HCT116 (cell line): ENCODE measurements around the gene ARAP1. TPM values are rescaled to one million over a fixed set of nuclear protein-coding genes. Genes with fewer than 3 reads are reported as not detected.

ENCODE experiments used
- ATAC-seq: fragments of 200-7000 bp; cut with Tn5 transposase; 2 replicates; pipeline ENCODE4 v1.9.1; 2020; ENCODE audit warnings: mild to moderate bottlenecking, moderate library complexity
- BruUV-seq: library from RNA; stranded (reverse); fragments of 400-500 nt; replicated peaks from 2 replicates; lab custom pipeline; 2021; lab: Mats Ljungman, UMichigan
- CTCF ChIA-PET: fragments of 300-600 bp; sonication (Branson Sonifier 250); formaldehyde crosslinking; loops from one replicate; lab custom pipeline; 2021; ENCODE audit warnings: antibody characterized with exemption; lab: Charles Lee
- POLR2A ChIA-PET: fragments of 300-600, 350-600 bp; sonication (Branson Sonifier 250); formaldehyde crosslinking; loops from one replicate; lab custom pipeline; 2021; ENCODE audit warnings: antibody characterized with exemption; lab: Charles Lee
- RAD21 ChIA-PET, 2 experiments: fragments of 300-600 bp; sonication (Branson Sonifier 250); formaldehyde crosslinking; loops; one replicate each; lab custom pipeline; 2023; ENCODE audit warnings: low total read pairs in 2 of 2; ENCODE audit not compliant: uncharacterized antibody in 2 of 2, unreplicated experiment in 2 of 2, low non-redundant PET in 1 of 2; lab: Charles Lee
- DNase-seq: peaks from one replicate; pipeline ENCODE4 v3.0.0-alpha.2; 2010; ENCODE audit warnings: low read depth, low spot score
- H2AFZ ChIP-seq: fragments of 200-600 bp; shearing (Covaris generic), sonication (generic); 2 replicates; pipeline ENCODE4 v1.6.1; 2017; ENCODE audit warnings: low read depth, mixed run types, mixed read lengths, antibody characterized with exemption, low read length; ENCODE audit not compliant: poor library complexity, severe bottlenecking
- H3K27ac ChIP-seq: 2 replicates; pipeline ENCODE4 v1.5.1; 2012; ENCODE audit warnings: low read depth, low read length
- H3K27me3 ChIP-seq: fragments of 200-600 bp; sonication (generic); 2 replicates; pipeline ENCODE4 v1.6.1; 2016; ENCODE audit warnings: mixed run types, low read length, mixed read lengths; ENCODE audit not compliant: insufficient read depth
- H3K36me3 ChIP-seq, 2 experiments: fragments of 200-500 bp in 1 of 2; fragments of 200-600 bp in 1 of 2; sonication (Bioruptor generic) in 1 of 2; sonication (generic) in 1 of 2; 2 replicates each; pipeline versions ENCODE4 v1.5.1 to v1.6.1; 2014 to 2016; ENCODE audit warnings: low read length in 2 of 2, inconsistent platforms in 1 of 2, mixed read lengths in 1 of 2, mixed run types in 1 of 2; ENCODE audit not compliant: insufficient read depth in 2 of 2, control insufficient read depth in 1 of 2
- H3K4me1 ChIP-seq, 2 experiments: fragments of 200-600 bp in 1 of 2; sonication (generic) in 1 of 2; 2 replicates each; pipeline versions ENCODE4 v1.5.1 to v1.6.1; 2012 to 2017; ENCODE audit warnings: low read length in 2 of 2, inconsistent platforms in 1 of 2, mild to moderate bottlenecking in 1 of 2, mixed read lengths in 1 of 2, mixed run types in 1 of 2, moderate library complexity in 1 of 2; ENCODE audit not compliant: insufficient read depth in 2 of 2, control insufficient read depth in 1 of 2
- H3K4me2 ChIP-seq: fragments of 200-600 bp; sonication (generic); 2 replicates; pipeline ENCODE4 v1.6.1; 2017; ENCODE audit warnings: mixed run types, low read length, mixed read lengths
- H3K4me3 ChIP-seq, 2 experiments: fragments of 200-600 bp in 1 of 2; sonication (generic) in 1 of 2; replicated peaks in 1 of 2; 2 replicates each; pipeline ENCODE4 v1.5.1; 2011 to 2016; ENCODE audit warnings: low read length in 2 of 2, control low read depth in 1 of 2, low read depth in 1 of 2, mild to moderate bottlenecking in 1 of 2, mixed read lengths in 1 of 2, mixed run types in 1 of 2
- H3K79me2 ChIP-seq: fragments of 200-600 bp; sonication (generic); 2 replicates; pipeline ENCODE4 v1.6.1; 2017; ENCODE audit warnings: mild to moderate bottlenecking, mixed run types, low read length, moderate library complexity, mixed read lengths; ENCODE audit not compliant: insufficient read depth
- H3K9ac ChIP-seq: fragments of 200-600 bp; sonication (generic); 2 replicates; pipeline ENCODE4 v1.6.1; 2016; ENCODE audit warnings: low read length, mixed read lengths
- H3K9me2 ChIP-seq: fragments of 200-600 bp; sonication (generic), shearing (Covaris generic); 2 replicates; pipeline ENCODE4 v1.6.1; 2017; ENCODE audit warnings: mixed run types, mild to moderate bottlenecking, moderate library complexity; ENCODE audit not compliant: insufficient read depth
- H3K9me3 ChIP-seq, 2 experiments: fragments of 200-500 bp in 1 of 2; fragments of 200-600 bp in 1 of 2; sonication (Bioruptor generic) in 1 of 2; sonication (generic) in 1 of 2; 2 replicates each; pipeline ENCODE4 v1.6.1; 2014 to 2017; ENCODE audit warnings: low read length in 2 of 2, mixed read lengths in 2 of 2, inconsistent platforms in 1 of 2, low read depth in 1 of 2, mild to moderate bottlenecking in 1 of 2, mixed run types in 1 of 2, moderate library complexity in 1 of 2; ENCODE audit not compliant: control insufficient read depth in 1 of 2, insufficient read depth in 1 of 2
- H4K20me1 ChIP-seq: fragments of 200-600 bp; sonication (generic), shearing (Covaris generic); 2 replicates; pipeline ENCODE4 v1.6.1; 2017; ENCODE audit warnings: mixed run types, mild to moderate bottlenecking, moderate library complexity; ENCODE audit not compliant: insufficient read depth
- CBX3 ChIP-seq: IDR thresholded peaks from 2 replicates; pipeline ENCODE4 v1.6.1; 2012; ENCODE audit warnings: low read depth
- CTCF ChIP-seq, 3 experiments: fragments of 200-600 bp in 1 of 3; sonication (generic) in 1 of 3; IDR thresholded peaks in 2 of 3; conservative IDR thresholded peaks in 1 of 3; 2 replicates each; pipeline ENCODE4 v1.5.1; 2012 to 2017; ENCODE audit warnings: low read depth in 2 of 3, low read length in 2 of 3, antibody characterized with exemption in 1 of 3, borderline replicate concordance in 1 of 3, control low read depth in 1 of 3, mild to moderate bottlenecking in 1 of 3, mixed read lengths in 1 of 3, mixed run types in 1 of 3, moderate library complexity in 1 of 3; ENCODE audit not compliant: insufficient read depth in 1 of 3
- EGR1 ChIP-seq: IDR thresholded peaks from 2 replicates; pipeline ENCODE4 v1.6.1; 2012; ENCODE audit warnings: low read depth
- ELF1 ChIP-seq: IDR thresholded peaks from 2 replicates; pipeline ENCODE4 v1.6.1; 2012; ENCODE audit warnings: low read depth, borderline replicate concordance
- EZH2phosphoT487 ChIP-seq: fragments of 200-600 bp; IDR thresholded peaks from 2 replicates; pipeline ENCODE4 v1.6.1; 2018; ENCODE audit warnings: antibody characterized with exemption, borderline replicate concordance
- JUND ChIP-seq: IDR thresholded peaks from 2 replicates; pipeline ENCODE4 v1.6.1; 2012
- MAX ChIP-seq: IDR thresholded peaks from 2 replicates; pipeline ENCODE4 v1.6.1; 2012
- POLR2A ChIP-seq: IDR thresholded peaks from 2 replicates; pipeline ENCODE4 v1.7.0; 2011; ENCODE audit warnings: borderline replicate concordance; ENCODE audit not compliant: insufficient read depth, insufficient read length; ENCODE audit errors: extremely low read depth
- POLR2AphosphoS5 ChIP-seq: IDR thresholded peaks from 2 replicates; pipeline ENCODE4 v1.6.1; 2011; ENCODE audit warnings: mild to moderate bottlenecking, low read depth, low read length, moderate library complexity
- RAD21 ChIP-seq: IDR thresholded peaks from 2 replicates; pipeline ENCODE4 v1.6.1; 2012; ENCODE audit warnings: low read depth, mild to moderate bottlenecking
- REST ChIP-seq: IDR thresholded peaks from 2 replicates; pipeline ENCODE4 v1.6.1; 2012; ENCODE audit warnings: low read depth
- SIN3A ChIP-seq: IDR thresholded peaks from 2 replicates; pipeline ENCODE4 v1.6.1; 2012; ENCODE audit warnings: low read depth
- SRF ChIP-seq: IDR thresholded peaks from 2 replicates; pipeline ENCODE4 v1.6.1; 2012; ENCODE audit warnings: low read depth
- TCF7L2 ChIP-seq: IDR thresholded peaks from 2 replicates; pipeline ENCODE4 v1.7.0; 2011; ENCODE audit warnings: borderline replicate concordance, inconsistent platforms; ENCODE audit not compliant: insufficient read depth, insufficient read length; ENCODE audit errors: extremely low read depth
- YY1 ChIP-seq: IDR thresholded peaks from 2 replicates; pipeline ENCODE4 v1.6.1; 2011; ENCODE audit warnings: low read length, low read depth, moderate library complexity, mild to moderate bottlenecking; ENCODE audit not compliant: insufficient replicate concordance; ENCODE audit errors: extremely low read depth
- ZFX ChIP-seq: fragments of 450-650 bp; IDR thresholded peaks from 2 replicates; pipeline ENCODE4 v1.6.1; 2017
- ZNF274 ChIP-seq: fragments of 200-500 bp; sonication (Bioruptor generic); IDR thresholded peaks from 2 replicates; pipeline ENCODE4 v1.6.1; 2014; ENCODE audit warnings: mild to moderate bottlenecking, low read depth, low read length, inconsistent platforms
- intact Hi-C: fragments of 100-400 bp; cut with micrococcal nuclease; formaldehyde crosslinking; loops from 2 replicates; pipeline ENCODE4 v1.10.0; 2022
- total RNA-seq: library from RNA; stranded (reverse); gene quantifications from one replicate; pipeline ENCODE4 v1.2.1, GENCODE V29; 2021; ENCODE audit not compliant: unreplicated experiment

ARAP1 gene
- total RNA-seq, 1 experiment from 2014 or later: 57.4 TPM

GRCh38 chr11:72655014-72655413, 97.2 kb downstream of the ARAP1 start:
- H3K36me3 ChIP-seq: no peaks in the 10 kb centered on the region
- no peak overlapping the region for H3K4me3 ChIP-seq
- no peak overlapping the region for H3K27ac ChIP-seq
- CTCF ChIA-PET: no interaction called here
- H3K9me2 ChIP-seq: no peaks in the 10 kb centered on the region
- BruUV-seq: no TSS peak
- POLR2A ChIA-PET: interaction anchor here (1.6 kb wide), 1 partner anchor 11 kb away, joined by 3 read pairs; no protein-coding TSS in a partner anchor
- H3K9me3 ChIP-seq: no peaks in the 10 kb centered on the region
- intact Hi-C loops: no loop called here
- RAD21 ChIA-PET: no interaction called here
- DNase-seq: no peak
- TF ChIP-seq JUND (no peak), ZFX (no peak), CTCF (IDR thresholded peaks at IDR 0.05 in 2 of 3, conservative IDR thresholded peaks at IDR 0.05 in 1 of 3; ENCODE audit: borderline replicate concordance in 1 of 3, insufficient read depth in 1 of 3, low read depth in 2 of 3, low read length in 2 of 3) (no peak), ELF1 (no peak), TCF7L2 (no peak), POLR2AphosphoS5 (no peak), YY1 (no peak), MAX (no peak), SRF (no peak), POLR2A (no peak), EZH2phosphoT487 (no peak), EGR1 (no peak), ZNF274 (no peak), CBX3 (no peak), RAD21 (no peak), REST (no peak), SIN3A (no peak)
- H4K20me1 ChIP-seq: no peaks in the 10 kb centered on the region
- no peak for ATAC-seq
- H3K27me3 ChIP-seq: no peaks in the 10 kb centered on the region
- no peak overlapping the region for H3K4me2 ChIP-seq
- H3K4me1 ChIP-seq: peaks cover 0 to 6% of the 10 kb centered on the region in 2 experiments; a peak in 2 of 4 replicates
- H2AFZ ChIP-seq: no peak overlapping the region
- no peak overlapping the region for H3K9ac ChIP-seq
- no peaks in the 10 kb centered on the region for H3K79me2 ChIP-seq
